Coronary artery (tissue), 2 donors: Measurements from ENCODE around the gene KCNH5.

Source experiments
- DNase-seq: peaks from one replicate; pipeline ENCODE4 v3.0.0-alpha.2; 2017; ENCODE audit warnings: low spot score
- H3K27ac ChIP-seq, 2 donors: fragments of 200-600 bp; sonication (generic); one replicate each; pipeline ENCODE4 v1.5.1; 2016 to 2019
- H3K4me3 ChIP-seq: fragments of 200-600 bp; sonication (generic); 2 replicates; pipeline ENCODE4 v1.5.1; 2016; ENCODE audit warnings: mild to moderate bottlenecking, moderate library complexity
- TF ChIP-seq, protein P1 (sequence below): fragments of 200-600 bp; sonication (generic); IDR thresholded peaks from one replicate; pipeline ENCODE4 v1.5.1; 2019; ENCODE audit warnings: antibody characterized with exemption

Gene KCNH5

DNA sequence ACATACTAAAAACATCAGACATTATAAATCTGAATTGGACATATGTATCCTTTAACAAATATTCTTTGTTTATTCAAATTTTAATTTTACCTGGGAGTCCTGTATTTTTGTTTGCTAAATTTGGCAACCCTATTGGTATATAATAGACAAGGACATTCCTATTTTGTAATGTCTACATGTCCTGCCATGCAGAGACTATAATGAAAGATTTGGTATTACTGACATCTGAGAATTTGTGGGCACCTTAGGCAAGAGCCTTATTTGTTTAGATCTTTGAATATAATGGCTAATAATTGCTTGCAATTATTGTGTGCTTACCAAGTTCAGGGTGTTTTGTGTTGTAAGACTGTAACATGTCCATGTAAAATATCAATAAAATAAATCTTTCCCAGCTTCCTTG, 334.4 kb downstream of the KCNH5 start:
- Histone ChIP-seq H3K27ac (no peak overlapping the region), H3K4me3 (no peak overlapping the region)
- no peak for DNase-seq
- TF ChIP-seq, protein P1, sequence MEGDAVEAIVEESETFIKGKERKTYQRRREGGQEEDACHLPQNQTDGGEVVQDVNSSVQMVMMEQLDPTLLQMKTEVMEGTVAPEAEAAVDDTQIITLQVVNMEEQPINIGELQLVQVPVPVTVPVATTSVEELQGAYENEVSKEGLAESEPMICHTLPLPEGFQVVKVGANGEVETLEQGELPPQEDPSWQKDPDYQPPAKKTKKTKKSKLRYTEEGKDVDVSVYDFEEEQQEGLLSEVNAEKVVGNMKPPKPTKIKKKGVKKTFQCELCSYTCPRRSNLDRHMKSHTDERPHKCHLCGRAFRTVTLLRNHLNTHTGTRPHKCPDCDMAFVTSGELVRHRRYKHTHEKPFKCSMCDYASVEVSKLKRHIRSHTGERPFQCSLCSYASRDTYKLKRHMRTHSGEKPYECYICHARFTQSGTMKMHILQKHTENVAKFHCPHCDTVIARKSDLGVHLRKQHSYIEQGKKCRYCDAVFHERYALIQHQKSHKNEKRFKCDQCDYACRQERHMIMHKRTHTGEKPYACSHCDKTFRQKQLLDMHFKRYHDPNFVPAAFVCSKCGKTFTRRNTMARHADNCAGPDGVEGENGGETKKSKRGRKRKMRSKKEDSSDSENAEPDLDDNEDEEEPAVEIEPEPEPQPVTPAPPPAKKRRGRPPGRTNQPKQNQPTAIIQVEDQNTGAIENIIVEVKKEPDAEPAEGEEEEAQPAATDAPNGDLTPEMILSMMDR: no peak

DNA sequence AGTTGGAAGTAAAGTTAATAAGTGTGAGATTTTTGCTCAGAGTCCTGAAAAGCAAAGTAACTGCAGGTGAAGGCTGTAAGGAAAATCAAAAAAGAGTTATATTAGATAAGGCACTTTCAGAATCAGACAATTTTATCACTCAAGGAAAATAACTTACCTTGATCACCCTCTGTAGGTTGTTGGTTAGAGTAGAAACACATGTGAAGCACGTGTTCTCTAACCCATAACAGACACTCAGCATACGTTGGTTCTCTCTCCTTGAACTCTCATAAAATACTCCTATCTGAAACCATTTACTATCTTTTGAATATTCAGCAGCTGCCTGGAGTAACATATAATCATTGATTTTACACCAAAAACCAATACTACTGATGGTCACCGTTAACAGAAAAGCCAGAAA, 335.5 kb downstream of the KCNH5 start:
- DNase-seq: no peak
- Histone ChIP-seq H3K27ac (no peak overlapping the region), H3K4me3 (no peak overlapping the region)
- TF ChIP-seq, protein P1: no peak

DNA sequence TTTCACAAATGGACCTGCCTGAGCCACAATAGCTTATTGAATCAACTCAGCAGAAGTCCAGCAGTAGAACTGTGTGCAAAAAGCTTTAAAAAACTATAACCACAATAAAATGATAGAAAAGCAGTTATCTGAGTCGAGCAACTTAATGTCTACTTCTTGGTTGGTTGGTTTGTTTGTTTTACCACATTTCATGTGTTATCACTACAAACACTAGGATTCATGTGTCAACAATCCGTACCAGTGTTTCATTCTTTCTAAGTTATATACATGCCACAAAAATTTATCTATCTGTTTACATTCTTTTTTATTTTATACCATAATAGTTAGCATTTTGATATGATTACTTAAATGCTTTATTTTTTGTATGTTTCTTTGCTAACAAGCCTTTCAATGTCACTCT, 339.0 kb downstream of the KCNH5 start:
- no peak for DNase-seq
- TF ChIP-seq, protein P1: no peak
- H3K4me3 ChIP-seq: no peak overlapping the region
- no peak overlapping the region for H3K27ac ChIP-seq

DNA sequence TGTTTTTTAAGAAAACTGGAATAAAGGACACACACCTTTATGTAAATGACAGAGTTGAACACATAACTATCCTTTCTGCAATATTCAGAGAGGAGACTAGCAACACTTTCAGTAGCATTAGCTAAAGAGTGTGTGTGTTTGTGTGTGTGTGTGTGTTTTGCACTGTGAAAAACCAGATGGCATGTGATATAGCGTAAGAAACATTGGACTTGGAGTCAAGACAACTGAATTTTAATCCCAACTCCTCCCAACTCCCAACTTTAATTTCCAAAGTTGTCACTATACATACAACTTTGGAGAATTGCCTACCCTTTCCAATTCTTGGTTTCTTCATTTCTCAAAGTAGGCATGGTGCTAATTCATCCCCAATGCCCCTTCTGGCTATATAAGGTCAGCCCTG, 347.8 kb downstream of the KCNH5 start:
- Histone ChIP-seq H3K4me3 (no peak overlapping the region), H3K27ac (no peak overlapping the region)
- TF ChIP-seq, protein P1: no peak
- no peak for DNase-seq

DNA sequence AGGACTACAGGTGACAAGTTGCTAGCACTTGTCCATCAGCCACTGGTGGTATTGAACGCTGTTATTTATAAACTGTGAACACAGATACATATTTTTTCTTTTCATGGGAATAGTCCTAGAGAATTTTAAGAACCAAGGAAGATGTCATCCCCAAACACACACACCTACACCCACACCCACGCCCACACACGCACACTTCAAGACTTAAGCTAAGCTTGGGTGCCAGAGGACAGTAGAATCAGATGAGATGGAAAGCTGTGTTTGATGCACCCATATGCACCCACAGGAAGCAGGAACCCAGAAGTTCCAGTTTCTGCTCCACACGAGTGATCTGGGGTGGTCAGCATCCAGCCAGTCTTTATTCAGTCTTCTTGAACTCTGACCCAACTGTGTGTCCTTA, 348.3 kb downstream of the KCNH5 start:
- TF ChIP-seq, protein P1: no peak
- DNase-seq: no peak
- Histone ChIP-seq H3K27ac (no peak overlapping the region), H3K4me3 (no peak overlapping the region)

DNA sequence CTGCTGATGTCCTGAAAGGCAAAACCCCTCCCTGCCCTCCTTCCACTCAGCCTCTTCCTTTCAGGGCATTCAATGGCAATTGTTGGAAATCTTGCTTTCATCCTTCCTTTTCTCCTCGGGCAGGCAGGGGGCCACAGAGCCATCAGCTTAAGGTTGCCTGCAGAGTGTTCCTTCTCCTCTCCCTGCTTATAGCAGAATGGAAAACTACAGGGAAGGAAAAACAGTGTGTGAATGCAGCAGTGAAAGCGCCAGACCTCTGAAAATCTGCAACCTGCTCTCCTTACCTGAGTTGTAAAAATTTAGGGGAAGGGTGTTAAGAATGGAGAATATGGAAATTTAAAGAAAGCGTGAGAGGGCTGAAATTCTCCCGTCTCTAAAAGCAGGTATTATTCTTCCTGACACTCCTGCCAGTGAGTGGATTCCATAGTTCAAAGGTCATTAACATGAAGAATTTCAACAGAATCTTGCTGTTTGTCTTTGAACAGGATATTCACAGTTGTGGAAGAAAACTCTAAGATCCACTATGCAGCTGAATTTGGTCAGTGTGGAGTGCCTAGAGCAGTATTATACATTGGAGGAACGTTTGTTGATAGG, 348.8 kb downstream of the KCNH5 start:
- DNase-seq: no peak
- no peak overlapping the region for H3K4me3 ChIP-seq
- no peak overlapping the region for H3K27ac ChIP-seq
- TF ChIP-seq, protein P1: no peak

DNA sequence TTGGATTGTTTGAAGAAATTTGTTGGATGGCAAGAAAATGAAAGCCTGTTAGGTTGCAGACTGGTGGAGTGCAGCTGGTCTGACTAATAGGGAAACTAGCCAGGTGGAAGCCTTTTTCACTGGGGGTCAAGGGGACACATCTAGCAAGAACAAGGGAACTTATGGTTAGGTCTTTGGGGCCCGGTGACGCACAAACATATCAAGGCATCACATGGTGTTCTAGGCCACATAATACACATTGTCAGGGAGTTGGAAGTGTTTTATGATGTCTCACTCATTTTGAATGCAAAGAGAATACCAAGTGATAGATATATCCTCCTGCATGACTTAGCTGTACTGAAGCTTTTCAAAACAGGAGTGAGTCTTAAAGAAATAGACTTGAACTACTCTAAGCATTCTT, 351.2 kb downstream of the KCNH5 start:
- H3K4me3 ChIP-seq: no peak overlapping the region

More for the DNA sequence above, 351.2 kb downstream of the KCNH5 start:
- TF ChIP-seq, protein P1: no peak
- no peak overlapping the region for H3K27ac ChIP-seq
- no peak for DNase-seq
